IMR-90 (cell line): ENCODE data around the gene ZNF654. TPM values are rescaled to one million over a fixed set of nuclear protein-coding genes. Genes with fewer than 3 reads are reported as not detected.

Experiments
- ATAC-seq: fragments of 200-7000 bp; cut with Tn5 transposase; 2 replicates; pipeline ENCODE4 v1.9.1; 2020; ENCODE audit warnings: low read depth, mild to moderate bottlenecking, moderate library complexity
- BruUV-seq: library from RNA; stranded (reverse); fragments of 400-500 nt; replicated peaks from 2 replicates; lab custom pipeline; 2021; lab: Mats Ljungman, UMichigan
- CTCF ChIA-PET: fragments of 300-600 bp; formaldehyde crosslinking; extraction: SDS; loops from one replicate; lab custom pipeline; 2021; ENCODE audit warnings: antibody characterized with exemption; lab: Yijun Ruan, JAX
- POLR2A ChIA-PET: fragments of 300-600 bp; sonication (Branson Sonifier 250); formaldehyde crosslinking; loops from one replicate; lab custom pipeline; 2022; ENCODE audit warnings: antibody characterized with exemption; ENCODE audit not compliant: unreplicated experiment; lab: Charles Lee
- DNase-seq: peaks from one replicate; pipeline ENCODE4 v3.0.0; 2013
- H2AFZ ChIP-seq: replicated peaks from 2 replicates; pipeline ENCODE3; 2013; ENCODE audit warnings: low read length, mild to moderate bottlenecking; ENCODE audit not compliant: poor library complexity
- H2AK5ac ChIP-seq: 2 replicates; pipeline ENCODE4 v1.6.1; 2013; ENCODE audit warnings: low read depth, low read length, inconsistent platforms
- H2AK9ac ChIP-seq: replicated peaks from 2 replicates; pipeline ENCODE3; 2013; ENCODE audit warnings: mild to moderate bottlenecking, low read depth, low read length, moderate library complexity; ENCODE audit not compliant: poor library complexity
- H2BK120ac ChIP-seq: 2 replicates; pipeline ENCODE4 v1.6.1; 2013; ENCODE audit warnings: low read depth, low read length, inconsistent platforms
- H2BK15ac ChIP-seq: 3 replicates; pipeline ENCODE4 v1.6.1; 2013; ENCODE audit warnings: low read depth, low read length, inconsistent platforms
- H2BK20ac ChIP-seq: 2 replicates; pipeline ENCODE4 v1.6.1; 2013; ENCODE audit warnings: low read depth, mild to moderate bottlenecking, inconsistent platforms, low read length, moderate library complexity
- H2BK5ac ChIP-seq: 2 replicates; pipeline ENCODE4 v1.6.1; 2013; ENCODE audit warnings: mild to moderate bottlenecking, low read depth, low read length, inconsistent platforms; ENCODE audit not compliant: poor library complexity, severe bottlenecking
- H3K14ac ChIP-seq: replicated peaks from 2 replicates; pipeline ENCODE4 v1.6.1; 2013; ENCODE audit warnings: low read depth, low read length, inconsistent platforms
- H3K18ac ChIP-seq: 2 replicates; pipeline ENCODE4 v1.6.1; 2013; ENCODE audit warnings: low read depth, low read length, control low read depth
- H3K23ac ChIP-seq: 2 replicates; pipeline ENCODE4 v1.6.1; 2013; ENCODE audit warnings: low read depth, low read length, inconsistent platforms
- H3K27ac ChIP-seq: 2 replicates; pipeline ENCODE4 v1.5.1; 2013; ENCODE audit warnings: mild to moderate bottlenecking, control low read depth, low read length; ENCODE audit not compliant: insufficient read depth
- H3K27me3 ChIP-seq: 2 replicates; pipeline ENCODE4 v1.6.1; 2013; ENCODE audit warnings: low read length; ENCODE audit not compliant: control insufficient read depth, insufficient read depth
- H3K36me3 ChIP-seq: 2 replicates; pipeline ENCODE4 v1.6.1; 2013; ENCODE audit warnings: low read length, mixed read lengths; ENCODE audit not compliant: control insufficient read depth, insufficient read depth
- H3K4ac ChIP-seq: 2 replicates; pipeline ENCODE4 v1.6.1; 2013; ENCODE audit warnings: low read depth, low read length, inconsistent platforms
- H3K4me1 ChIP-seq: 2 replicates; pipeline ENCODE4 v1.6.1; 2013; ENCODE audit warnings: low read length, mixed read lengths; ENCODE audit not compliant: control insufficient read depth, insufficient read depth
- H3K4me2 ChIP-seq: 2 replicates; pipeline ENCODE4 v1.6.1; 2013; ENCODE audit warnings: low read depth, mild to moderate bottlenecking, control low read depth, low read length, moderate library complexity
- H3K4me3 ChIP-seq: 2 replicates; pipeline ENCODE4 v1.5.1; 2013; ENCODE audit warnings: low read depth, mild to moderate bottlenecking, control low read depth, low read length, moderate library complexity; ENCODE audit not compliant: insufficient read depth
- H3K56ac ChIP-seq: 2 replicates; pipeline ENCODE4 v1.6.1; 2013; ENCODE audit warnings: low read length, inconsistent platforms; ENCODE audit not compliant: insufficient read depth; ENCODE audit errors: extremely low read depth
- H3K79me1 ChIP-seq, 2 experiments: 2 replicates each; pipeline ENCODE4 v1.6.1; 2013; ENCODE audit warnings: low read length in 2 of 2, inconsistent platforms in 1 of 2, low read depth in 1 of 2
- H3K9ac ChIP-seq: 2 replicates; pipeline ENCODE4 v1.6.1; 2013; ENCODE audit warnings: low read depth, low read length, control low read depth
- H3K9me1 ChIP-seq: 2 replicates; pipeline ENCODE4 v1.6.1; 2013; ENCODE audit warnings: low read length, inconsistent platforms; ENCODE audit not compliant: insufficient read depth
- H3K9me3 ChIP-seq: 2 replicates; pipeline ENCODE4 v1.6.1; 2013; ENCODE audit warnings: low read length; ENCODE audit not compliant: control insufficient read depth, insufficient read depth
- H4K20me1 ChIP-seq: 2 replicates; pipeline ENCODE4 v1.6.1; 2013; ENCODE audit warnings: low read length, inconsistent platforms; ENCODE audit not compliant: insufficient read depth
- H4K5ac ChIP-seq: 2 replicates; pipeline ENCODE4 v1.6.1; 2013; ENCODE audit warnings: mild to moderate bottlenecking, low read depth, low read length, control low read depth
- H4K8ac ChIP-seq, 2 experiments: 2 replicates each; pipeline ENCODE4 v1.6.1; 2013; ENCODE audit warnings: low read depth in 2 of 2, low read length in 2 of 2, control low read depth in 1 of 2, inconsistent platforms in 1 of 2
- H4K91ac ChIP-seq: 2 replicates; pipeline ENCODE4 v1.6.1; 2013; ENCODE audit warnings: low read depth, low read length, inconsistent platforms; ENCODE audit not compliant: insufficient read depth
- FOS ChIP-seq: fragments of 150-350 bp; IDR thresholded peaks from 2 replicates; pipeline ENCODE4 v1.6.1; 2016; ENCODE audit warnings: low read depth, low read length
- MAZ ChIP-seq: IDR thresholded peaks from 2 replicates; pipeline ENCODE4 v1.6.1; 2012; ENCODE audit warnings: low read depth, mild to moderate bottlenecking, low read length, improper control_type of control experiment, moderate library complexity, borderline replicate concordance
- MXI1 ChIP-seq: IDR thresholded peaks from 2 replicates; pipeline ENCODE4 v1.6.1; 2012; ENCODE audit warnings: low read depth, mild to moderate bottlenecking, low read length, moderate library complexity, borderline replicate concordance
- RAD21 ChIP-seq: IDR thresholded peaks from 2 replicates; pipeline ENCODE4 v1.6.1; 2012; ENCODE audit warnings: low read length, improper control_type of control experiment
- RCOR1 ChIP-seq: IDR thresholded peaks from 2 replicates; pipeline ENCODE4 v1.6.1; 2012; ENCODE audit warnings: mild to moderate bottlenecking, low read length, improper control_type of control experiment; ENCODE audit not compliant: insufficient replicate concordance
- SMC3 ChIP-seq: fragments of 150-350 bp; IDR thresholded peaks from 2 replicates; pipeline ENCODE4 v1.6.1; 2016; ENCODE audit warnings: low read depth, mild to moderate bottlenecking, antibody characterized with exemption, low read length, moderate library complexity
- WGBS, 2 experiments: methylation state at CpG; one replicate each; pipeline versions ENCODE4 v1.1.5 to v1.1.7; 2013; ENCODE audit warnings: missing lambda C conversion rate in 2 of 2; ENCODE audit not compliant: insufficient read length in 1 of 2; ENCODE audit errors: extremely low coverage in 2 of 2; 5-methylcytosine and 5-hydroxymethylcytosine counted together
- dilution Hi-C: fragments of 300-500 bp; cut with HindIII; formaldehyde crosslinking; loops from one replicate; pipeline ENCODE4 v1.14.3; 2018; ENCODE audit warnings: low sequenced_read_pairs; ENCODE audit not compliant: unreplicated experiment
- in situ Hi-C: fragments of 300-500 bp; cut with MboI; formaldehyde crosslinking; loops from 3 replicates; pipeline ENCODE4 v1.14.3; 2019; ENCODE audit warnings: low sequenced_read_pairs, inconsistent platforms, mixed read lengths
- intact Hi-C: fragments of 100-400 bp; cut with micrococcal nuclease; formaldehyde crosslinking; loops from 2 replicates; pipeline ENCODE4 v1.10.0; 2022
- polyA plus RNA-seq, 3 experiments: library from polyadenylated mRNA; depleted of rRNA; stranded (reverse); fragments of >200 nt; gene quantifications; 2 replicates each; pipeline ENCODE4 v1.2.3, GENCODE V29; 2012; ENCODE audit warnings: low replicate concordance in 1 of 3
- total RNA-seq: library from RNA; depleted of rRNA; stranded (reverse); fragments of >200 nt; gene quantifications from 2 replicates; pipeline ENCODE4 v1.2.3, GENCODE V29; 2012
- TF ChIP-seq, protein P1 (sequence below): fragments of 150-350 bp; IDR thresholded peaks from 2 replicates; pipeline ENCODE4 v1.6.1; 2016; ENCODE audit warnings: low read depth, mild to moderate bottlenecking, low read length, moderate library complexity, borderline replicate concordance

ZNF654 gene
- total and polyA plus RNA-seq, 2 of the 4 experiments (the other 2 are of a cell fraction) = 3.3 to 11.5 TPM

- TF ChIP-seq MXI1 (no peak), MAZ (no peak), SMC3 (no peak), RAD21 (no peak), FOS (no peak), RCOR1 (no peak)
- TF ChIP-seq, protein P1, sequence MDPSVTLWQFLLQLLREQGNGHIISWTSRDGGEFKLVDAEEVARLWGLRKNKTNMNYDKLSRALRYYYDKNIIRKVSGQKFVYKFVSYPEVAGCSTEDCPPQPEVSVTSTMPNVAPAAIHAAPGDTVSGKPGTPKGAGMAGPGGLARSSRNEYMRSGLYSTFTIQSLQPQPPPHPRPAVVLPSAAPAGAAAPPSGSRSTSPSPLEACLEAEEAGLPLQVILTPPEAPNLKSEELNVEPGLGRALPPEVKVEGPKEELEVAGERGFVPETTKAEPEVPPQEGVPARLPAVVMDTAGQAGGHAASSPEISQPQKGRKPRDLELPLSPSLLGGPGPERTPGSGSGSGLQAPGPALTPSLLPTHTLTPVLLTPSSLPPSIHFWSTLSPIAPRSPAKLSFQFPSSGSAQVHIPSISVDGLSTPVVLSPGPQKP = no peak
- Histone ChIP-seq H3K27ac (no peak overlapping the region), H3K4me1 (no peaks in the 10 kb centered on the region), H2BK120ac (no peak overlapping the region), H3K14ac (no peak overlapping the region), H2BK20ac (no peak overlapping the region), H2AK5ac (no peak overlapping the region), H3K36me3 (no peaks in the 10 kb centered on the region), H3K9me3 (no peaks in the 10 kb centered on the region), H2BK5ac (no peak overlapping the region), H3K4ac (no peak overlapping the region), H3K18ac (no peak overlapping the region), H2AFZ (no peak overlapping the region), H2AK9ac (no peak overlapping the region), H3K56ac (no peak overlapping the region), H4K91ac (no peak overlapping the region), H3K9me1 (no peaks in the 10 kb centered on the region), H2BK15ac (no peak overlapping the region), H3K23ac (no peak overlapping the region), H4K8ac (no peak overlapping the region), H4K20me1 (no peaks in the 10 kb centered on the region), H4K5ac (no peak overlapping the region), H3K9ac (no peak overlapping the region), H3K27me3 (no peaks in the 10 kb centered on the region), H3K79me1 (no peaks in the 10 kb centered on the region), H3K4me2 (no peak overlapping the region), H3K4me3 (no peak overlapping the region)
- in situ Hi-C loops (no loop called here), dilution Hi-C loops (no loop called here), intact Hi-C loops (no loop called here)
- no peak for DNase-seq
- no CpG with 5 or more reads among the region's 5 CpGs for WGBS, 2 experiments
- POLR2A ChIA-PET = no interaction called here
- CTCF ChIA-PET = no interaction called here
- no peak for ATAC-seq
- no TSS peak for BruUV-seq
Observed at GRCh38 chr3:88046766-88047165, 12.3 kb upstream of the ZNF654 start.
